GM10248 (cell line): ENCODE measurements around the gene TXNRD2.

Source experiments
- CTCF ChIA-PET: fragments of 300-600 bp; sonication (Branson Sonifier 250); formaldehyde crosslinking; extraction: SDS; loops from one replicate; lab custom pipeline; 2021; ENCODE audit warnings: antibody characterized with exemption; lab: Yijun Ruan, JAX
- POLR2A ChIA-PET: fragments of 350-650 bp; sonication (Branson Sonifier 250); formaldehyde crosslinking; extraction: SDS; loops from one replicate; lab custom pipeline; 2020; ENCODE audit warnings: antibody characterized with exemption; lab: Yijun Ruan, JAX
- DNase-seq: peaks from one replicate; pipeline ENCODE4 v3.0.0; 2012; ENCODE audit errors: extremely low spot score
- CTCF ChIP-seq: IDR thresholded peaks from 2 replicates; pipeline ENCODE4 v1.5.1; 2012; ENCODE audit warnings: mild to moderate bottlenecking, low read depth; ENCODE audit errors: extremely low read depth, missing control alignments, control extremely low read depth

The TXNRD2 gene

GRCh38 chr22:19971276-19972124, 29.9 kb upstream of the TXNRD2 start:
- no peak for DNase-seq
- TF ChIP-seq CTCF: no peak
- ChIA-PET POLR2A (no interaction called here), CTCF (interaction anchor here (0.9 to 4.3 kb wide), 16 partner anchors 10 to 268 kb away, joined by 3 to 54 read pairs (median 4); no protein-coding TSS in a partner anchor)

GRCh38 chr22:19970479-19971275, 29.1 kb upstream of the TXNRD2 start:
- ChIA-PET CTCF (interaction anchor here (0.7 to 4.3 kb wide), 22 partner anchors 8 to 268 kb away, joined by 3 to 54 read pairs (median 4); no protein-coding TSS in a partner anchor), POLR2A (no interaction called here)
- peak; percentile 88 for DNase-seq
- TF ChIP-seq CTCF: peak; percentile 95

- ChIA-PET POLR2A (no interaction called here), CTCF (interaction anchor here (0.7 to 4.3 kb wide), 15 partner anchors 9 to 159 kb away, joined by 3 to 54 read pairs (median 5); no protein-coding TSS in a partner anchor)
- DNase-seq: no peak
- TF ChIP-seq CTCF: peak; percentile 15
Observed at GRCh38 chr22:19970031-19970478, 28.4 kb upstream of the TXNRD2 start.

GRCh38 chr22:19969141-19969928, 27.7 kb upstream of the TXNRD2 start:
- ChIA-PET CTCF (interaction anchor here (0.7 to 4.3 kb wide), 10 partner anchors 9 to 160 kb away, joined by 3 to 54 read pairs (median 4); no protein-coding TSS in a partner anchor), POLR2A (no interaction called here)
- DNase-seq: no peak
- no peak for TF ChIP-seq CTCF

GRCh38 chr22:19968450-19968891, 26.9 kb upstream of the TXNRD2 start:
- POLR2A ChIA-PET: no interaction called here
- CTCF ChIA-PET: interaction anchor here (1.3 to 4.3 kb wide), 4 partner anchors 10 to 161 kb away, joined by 3 to 54 read pairs (median 6); no protein-coding TSS in a partner anchor

More at GRCh38 chr22:19968450-19968891, 26.9 kb upstream of the TXNRD2 start:
- DNase-seq: no peak
- no peak for TF ChIP-seq CTCF
